H9 (cell line): Measurements from ENCODE around the gene TNPO1. TPM values are rescaled to one million over a fixed set of nuclear protein-coding genes. Genes with fewer than 3 reads are reported as not detected.

ENCODE experiments used
- DNase-seq: peaks from one replicate; pipeline ENCODE4 v3.0.0-alpha.2; 2017
- H2AFZ ChIP-seq: one replicate; pipeline ENCODE4 v1.6.1; 2013; ENCODE audit warnings: mild to moderate bottlenecking, low read length, control low read depth, moderate library complexity
- H2AK5ac ChIP-seq: 2 replicates; pipeline ENCODE4 v1.6.1; 2013; ENCODE audit warnings: low read length, control low read depth, mixed read lengths; ENCODE audit not compliant: insufficient read length
- H2BK120ac ChIP-seq: one replicate; pipeline ENCODE4 v1.6.1; 2013; ENCODE audit warnings: low read depth, mild to moderate bottlenecking, low read length, control low read depth, inconsistent platforms; ENCODE audit not compliant: poor library complexity, severe bottlenecking
- H2BK12ac ChIP-seq: 2 replicates; pipeline ENCODE4 v1.6.1; 2013; ENCODE audit warnings: low read length, control low read depth, mixed read lengths, low read depth; ENCODE audit not compliant: insufficient read length
- H2BK15ac ChIP-seq: 2 replicates; pipeline ENCODE4 v1.6.1; 2013; ENCODE audit warnings: low read depth, low read length, control low read depth
- H2BK20ac ChIP-seq: one replicate; pipeline ENCODE4 v1.6.1; 2013; ENCODE audit warnings: low read depth, mild to moderate bottlenecking, low read length, control low read depth, inconsistent platforms; ENCODE audit not compliant: poor library complexity, severe bottlenecking
- H2BK5ac ChIP-seq: 2 replicates; pipeline ENCODE4 v1.6.1; 2013; ENCODE audit warnings: low read length, control low read depth, mixed read lengths; ENCODE audit not compliant: insufficient read length
- H3K14ac ChIP-seq: 2 replicates; pipeline ENCODE4 v1.6.1; 2013; ENCODE audit warnings: low read length, control low read depth; ENCODE audit not compliant: insufficient read depth
- H3K18ac ChIP-seq: 2 replicates; pipeline ENCODE4 v1.6.1; 2013; ENCODE audit warnings: low read depth, mild to moderate bottlenecking, mixed read lengths, low read length, control low read depth; ENCODE audit not compliant: insufficient read length
- H3K23ac ChIP-seq: 2 replicates; pipeline ENCODE4 v1.6.1; 2013; ENCODE audit warnings: low read length, control low read depth, mixed read lengths, low read depth; ENCODE audit not compliant: insufficient read length
- H3K23me2 ChIP-seq: 2 replicates; pipeline ENCODE4 v1.6.1; 2013; ENCODE audit warnings: low read depth, mild to moderate bottlenecking, mixed read lengths, low read length, control low read depth; ENCODE audit not compliant: insufficient read length, poor library complexity, severe bottlenecking
- H3K27ac ChIP-seq: 2 replicates; pipeline ENCODE4 v1.5.1; 2013; ENCODE audit warnings: low read length, control low read depth, mixed read lengths, low read depth; ENCODE audit not compliant: insufficient read length
- H3K27me3 ChIP-seq: 2 replicates; pipeline ENCODE4 v1.6.1; 2013; ENCODE audit warnings: low read length, control low read depth, inconsistent platforms; ENCODE audit not compliant: insufficient read depth
- H3K4ac ChIP-seq: 2 replicates; pipeline ENCODE4 v1.6.1; 2013; ENCODE audit warnings: low read depth, mild to moderate bottlenecking, control low read depth, inconsistent platforms, low read length, moderate library complexity
- H3K4me1 ChIP-seq: 2 replicates; pipeline ENCODE4 v1.6.1; 2013; ENCODE audit warnings: low read length, control low read depth, inconsistent platforms; ENCODE audit not compliant: insufficient read depth
- H3K4me2 ChIP-seq: 2 replicates; pipeline ENCODE4 v1.6.1; 2013; ENCODE audit warnings: low read length, control low read depth, mixed read lengths; ENCODE audit not compliant: insufficient read length, insufficient read depth
- H3K56ac ChIP-seq: 2 replicates; pipeline ENCODE4 v1.6.1; 2013; ENCODE audit warnings: low read depth, mild to moderate bottlenecking, mixed read lengths, low read length, control low read depth; ENCODE audit not compliant: insufficient read length
- H3K79me1 ChIP-seq: 2 replicates; pipeline ENCODE4 v1.6.1; 2013; ENCODE audit warnings: low read depth, mild to moderate bottlenecking, moderate library complexity, low read length, control low read depth, inconsistent platforms; ENCODE audit not compliant: insufficient read depth, poor library complexity, severe bottlenecking
- H3K79me2 ChIP-seq: 2 replicates; pipeline ENCODE4 v1.6.1; 2013; ENCODE audit warnings: low read length, control low read depth, inconsistent platforms; ENCODE audit not compliant: insufficient read depth
- H3K9ac ChIP-seq: 2 replicates; pipeline ENCODE4 v1.6.1; 2013; ENCODE audit warnings: low read length, control low read depth, mixed read lengths; ENCODE audit not compliant: insufficient read length; ENCODE audit errors: extremely low read depth
- H3K9me3 ChIP-seq: one replicate; pipeline ENCODE4 v1.6.1; 2013; ENCODE audit warnings: low read depth, low read length, inconsistent platforms; ENCODE audit not compliant: control insufficient read depth
- H3T11ph ChIP-seq: one replicate; pipeline ENCODE4 v1.6.1; 2013; ENCODE audit warnings: mild to moderate bottlenecking, low read length, control low read depth, inconsistent platforms
- H4K20me1 ChIP-seq: one replicate; pipeline ENCODE4 v1.6.1; 2013; ENCODE audit not compliant: control insufficient read depth, insufficient read length, insufficient read depth
- H4K5ac ChIP-seq: 2 replicates; pipeline ENCODE4 v1.6.1; 2013; ENCODE audit warnings: low read depth, mild to moderate bottlenecking, mixed read lengths, low read length, control low read depth; ENCODE audit not compliant: insufficient read length
- H4K8ac ChIP-seq: replicated peaks from 2 replicates; pipeline ENCODE4 v1.6.1; 2013; ENCODE audit warnings: low read length, control low read depth, mixed read lengths, low read depth; ENCODE audit not compliant: insufficient read length
- H4K91ac ChIP-seq: 2 replicates; pipeline ENCODE4 v1.6.1; 2013; ENCODE audit warnings: low read depth, mild to moderate bottlenecking, moderate library complexity, mixed read lengths, low read length, control low read depth; ENCODE audit not compliant: insufficient read length
- H3K27ac Mint-ChIP-seq, 3 experiments: 2 replicates in 2 of 3; 3 replicates in 1 of 3; pipeline ENCODE4 v1.8.0; 2020 to 2021; ENCODE audit warnings: mixed read lengths in 3 of 3, mild to moderate bottlenecking in 1 of 3, moderate library complexity in 1 of 3
- H3K27me3 Mint-ChIP-seq: 2 replicates; pipeline ENCODE4 v1.8.0; 2021; ENCODE audit warnings: low read depth, mild to moderate bottlenecking, moderate library complexity, mixed read lengths
- H3K36me3 Mint-ChIP-seq, 3 experiments: 2 replicates in 2 of 3; 3 replicates in 1 of 3; pipeline ENCODE4 v1.8.0; 2020 to 2021; ENCODE audit warnings: low read depth in 3 of 3, mixed read lengths in 3 of 3; ENCODE audit not compliant: insufficient read depth in 1 of 3
- H3K4me1 Mint-ChIP-seq, 2 experiments: 2 replicates each; pipeline ENCODE4 v1.8.0; 2020; ENCODE audit warnings: mixed read lengths in 2 of 2
- H3K4me3 Mint-ChIP-seq, 2 experiments: 2 replicates in 1 of 2; 3 replicates in 1 of 2; pipeline ENCODE4 v1.8.0; 2020 to 2021; ENCODE audit warnings: mild to moderate bottlenecking in 2 of 2, mixed read lengths in 2 of 2, moderate library complexity in 1 of 2
- H3K9me3 Mint-ChIP-seq, 2 experiments: 2 replicates in 1 of 2; 3 replicates in 1 of 2; pipeline ENCODE4 v1.8.0; 2020; ENCODE audit warnings: mild to moderate bottlenecking in 2 of 2, mixed read lengths in 2 of 2, moderate library complexity in 1 of 2
- CTCF ChIP-seq: fragments of 200-600 bp; sonication (generic); conservative IDR thresholded peaks from 3 replicates; pipeline ENCODE4 v1.8.0; 2021; ENCODE audit warnings: antibody characterized with exemption, mild to moderate bottlenecking
- WGBS: extraction: QIAGEN DNeasy Blood & Tissue Kit; methylation state at CpG from one replicate; pipeline ENCODE4 v1.1.7; 2013; ENCODE audit warnings: missing lambda C conversion rate, low lambda C conversion rate, mixed read lengths; ENCODE audit not compliant: insufficient read length; ENCODE audit errors: extremely low coverage; 5-methylcytosine and 5-hydroxymethylcytosine counted together
- total RNA-seq: library from RNA; stranded (reverse); gene quantifications from 2 replicates; pipeline ENCODE4 v1.2.1, GENCODE V29; 2021

The TNPO1 gene
- total RNA-seq, 1 experiment from 2014 or later = 164 TPM

GRCh38 chr5:72883850-72884249, 67.4 kb downstream of the TNPO1 start:
- no peak overlapping the region for H3K14ac ChIP-seq
- H3T11ph ChIP-seq = no peak overlapping the region
- H2BK12ac ChIP-seq = no peak overlapping the region
- H3K27me3 ChIP-seq = no peaks in the 10 kb centered on the region
- H3K4me1 ChIP-seq = no peaks in the 10 kb centered on the region
- no peaks in the 10 kb centered on the region for H4K20me1 ChIP-seq
- no peaks in the 10 kb centered on the region for H3K23me2 ChIP-seq
- Mint-ChIP-seq H3K4me1 (no peaks in the 10 kb centered on the region), H3K9me3 (no peaks in the 10 kb centered on the region), H3K27me3 (no peaks in the 10 kb centered on the region), H3K36me3 (peaks cover 45 to 89% (median 68%) of the 10 kb centered on the region in 3 experiments; a peak in 6 of 7 replicates), H3K27ac (no peak overlapping the region), H3K4me3 (no peak overlapping the region)
- no peak overlapping the region for H2AFZ ChIP-seq
- H2BK20ac ChIP-seq = no peak overlapping the region
- no peak overlapping the region for H4K8ac ChIP-seq
- no peaks in the 10 kb centered on the region for H3K9me3 ChIP-seq
- H3K27ac ChIP-seq = no peak overlapping the region
- H3K9ac ChIP-seq = no peak overlapping the region
- H4K5ac ChIP-seq = no peak overlapping the region
- DNase-seq = no peak
- no peak for TF ChIP-seq CTCF
- H3K23ac ChIP-seq = no peak overlapping the region
- no peak overlapping the region for H3K18ac ChIP-seq
- no peak overlapping the region for H3K4ac ChIP-seq
- no peak overlapping the region for H3K4me2 ChIP-seq
- no peak overlapping the region for H2AK5ac ChIP-seq
- peaks cover 3% of the 10 kb centered on the region for H3K79me1 ChIP-seq
- WGBS = no CpG with 5 or more reads among the region's 3 CpGs
- H2BK120ac ChIP-seq = no peak overlapping the region
- no peak overlapping the region for H2BK15ac ChIP-seq
- H3K79me2 ChIP-seq = no peaks in the 10 kb centered on the region
- no peak overlapping the region for H2BK5ac ChIP-seq
- no peak overlapping the region for H3K56ac ChIP-seq
- no peak overlapping the region for H4K91ac ChIP-seq
